GM21381 (cell line): ENCODE measurements around the gene INF2.
"Not testable (repeated sequence)": the region's sequence is repeated elsewhere in the genome, so short reads cannot be mapped to it uniquely, and the experiment has no call there.

Experiments
- ATAC-seq: cut with Tn5 transposase; IDR thresholded peaks from one replicate; pipeline ENCODE4 v1.9.1; 2021; ENCODE audit warnings: mild to moderate bottlenecking, moderate library complexity; ENCODE audit not compliant: unreplicated experiment

The INF2 gene

DNA sequence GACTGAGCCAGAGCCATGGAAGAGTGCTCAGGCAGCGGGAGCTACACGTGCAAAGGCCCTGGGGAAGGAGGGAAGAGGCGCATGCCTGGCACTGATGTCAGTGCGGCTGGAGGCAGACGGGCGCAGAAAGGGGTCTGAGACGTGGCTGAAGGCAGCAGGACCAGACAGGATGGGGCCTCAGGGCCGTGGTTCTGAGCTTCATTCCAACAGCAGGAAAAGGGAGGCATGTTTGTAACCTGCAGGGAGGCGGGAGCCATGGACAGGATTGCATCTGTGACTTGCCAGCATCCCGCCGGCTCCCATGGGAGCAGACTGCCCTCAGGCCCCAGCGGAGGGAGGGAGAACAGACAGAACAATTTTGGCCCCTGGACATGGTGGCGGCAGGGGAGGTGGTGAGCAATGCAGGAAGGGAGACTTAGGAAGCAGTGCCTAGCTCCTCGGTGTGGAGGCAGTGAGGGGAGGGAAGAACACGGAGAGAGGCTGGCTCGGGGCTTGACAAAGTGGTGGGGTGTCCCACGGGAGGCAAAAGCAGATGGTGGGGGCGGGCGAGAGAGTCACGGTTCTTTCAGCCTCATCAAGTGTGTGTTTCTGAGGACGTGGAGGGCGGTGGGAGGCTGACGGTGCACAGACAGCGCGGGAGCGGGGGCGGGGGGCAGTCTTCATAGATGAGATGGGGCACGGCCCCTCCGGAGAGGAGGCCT lies 33.3 kb upstream of the INF2 start:
- ATAC-seq: no peak

DNA sequence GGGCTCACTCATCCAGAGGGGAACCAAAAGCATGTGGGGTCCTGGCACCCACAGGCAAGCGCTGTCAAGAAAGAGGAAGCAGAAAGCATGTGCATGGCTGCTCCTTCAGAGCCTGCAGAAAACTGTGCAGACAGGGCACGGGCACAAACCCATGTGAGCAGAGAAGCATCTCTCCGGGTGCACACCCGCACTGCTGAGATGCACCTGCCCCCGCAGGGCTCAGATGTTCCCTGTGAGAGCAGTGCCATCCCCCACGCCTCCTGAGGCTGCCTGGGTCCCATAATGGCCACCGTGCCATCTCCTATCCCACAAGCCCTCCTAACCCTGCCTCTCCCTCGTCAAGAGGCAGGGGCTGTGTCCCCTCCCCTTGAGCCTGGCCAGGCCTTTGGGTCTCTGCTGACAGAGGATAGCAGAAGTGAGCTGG lies 32.3 kb upstream of the INF2 start:
- no peak for ATAC-seq

DNA sequence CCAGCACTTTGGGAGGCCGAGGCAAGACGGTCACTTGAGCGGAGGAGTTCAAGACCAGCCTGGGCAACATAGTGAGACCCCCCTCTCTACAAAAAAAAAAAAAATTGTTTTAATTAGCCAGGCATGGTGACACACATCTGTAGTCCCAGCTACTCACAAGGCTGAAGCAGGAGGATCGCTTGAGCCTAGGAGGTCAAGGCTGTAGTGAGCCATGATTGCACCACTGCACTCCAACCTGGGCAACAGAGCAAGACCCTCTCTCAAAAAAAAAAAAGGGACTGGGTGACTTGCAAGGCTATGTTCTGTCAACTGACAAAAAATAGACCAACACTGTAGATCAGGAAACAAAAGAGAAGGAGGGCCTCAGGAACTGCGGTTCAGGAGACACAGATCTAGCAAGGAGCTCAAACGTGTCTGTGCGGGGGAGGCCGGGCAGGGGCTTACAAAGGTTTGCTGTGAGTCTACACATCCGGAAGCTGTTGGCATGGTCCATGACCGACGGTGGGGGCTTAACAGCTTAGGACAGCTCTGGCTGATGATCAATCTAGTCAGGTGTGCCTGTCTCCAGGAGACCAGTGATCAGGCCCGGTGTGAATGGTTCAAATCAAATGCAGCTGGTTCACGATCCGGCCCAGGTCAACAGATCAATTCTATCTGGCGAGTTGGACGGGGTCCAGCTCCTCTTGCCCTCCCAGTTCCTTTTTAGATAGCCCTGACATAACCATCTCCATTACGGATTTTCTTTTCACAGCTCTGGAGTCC lies 31.7 kb upstream of the INF2 start:
- no peak for ATAC-seq

DNA sequence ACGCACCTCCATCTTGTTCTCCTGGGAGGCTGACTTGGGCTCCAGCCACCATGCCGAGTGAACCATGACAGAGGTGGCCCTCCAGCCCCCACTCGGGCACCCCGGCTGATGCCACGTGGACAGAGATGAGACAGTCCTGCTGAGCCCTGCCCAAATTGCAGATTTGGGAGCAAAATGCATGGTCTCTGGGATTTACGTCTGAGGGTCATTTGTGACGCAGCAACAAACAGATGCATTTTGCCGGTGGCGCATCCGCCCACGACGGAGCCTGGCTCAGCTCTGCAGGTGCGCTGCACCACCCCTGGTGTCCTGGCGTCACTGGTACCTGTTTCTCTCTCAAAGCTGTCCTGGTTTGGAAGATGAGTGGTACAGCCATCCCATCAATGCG lies 31.1 kb upstream of the INF2 start:
- no peak for ATAC-seq

DNA sequence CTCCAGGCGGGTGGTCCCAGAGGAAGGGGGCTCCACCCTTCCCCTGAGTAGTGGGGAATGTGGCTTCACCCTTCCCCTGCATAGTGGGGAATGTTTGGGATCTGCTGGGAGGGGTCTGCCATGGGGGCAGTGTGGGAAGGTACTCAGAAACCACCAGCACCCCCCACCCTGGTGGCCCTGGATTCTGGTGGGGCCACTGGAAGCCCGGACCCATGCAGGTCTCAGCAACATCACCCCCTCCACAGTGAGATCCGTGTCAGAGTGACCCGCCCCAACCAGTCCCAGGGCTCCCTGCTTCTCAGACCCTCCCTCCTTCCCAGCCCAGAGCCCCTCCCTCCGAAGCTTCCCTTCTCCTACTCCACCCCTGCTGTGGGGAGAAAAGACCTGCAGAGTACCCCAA lies 30.3 kb upstream of the INF2 start:
- no peak for ATAC-seq

DNA sequence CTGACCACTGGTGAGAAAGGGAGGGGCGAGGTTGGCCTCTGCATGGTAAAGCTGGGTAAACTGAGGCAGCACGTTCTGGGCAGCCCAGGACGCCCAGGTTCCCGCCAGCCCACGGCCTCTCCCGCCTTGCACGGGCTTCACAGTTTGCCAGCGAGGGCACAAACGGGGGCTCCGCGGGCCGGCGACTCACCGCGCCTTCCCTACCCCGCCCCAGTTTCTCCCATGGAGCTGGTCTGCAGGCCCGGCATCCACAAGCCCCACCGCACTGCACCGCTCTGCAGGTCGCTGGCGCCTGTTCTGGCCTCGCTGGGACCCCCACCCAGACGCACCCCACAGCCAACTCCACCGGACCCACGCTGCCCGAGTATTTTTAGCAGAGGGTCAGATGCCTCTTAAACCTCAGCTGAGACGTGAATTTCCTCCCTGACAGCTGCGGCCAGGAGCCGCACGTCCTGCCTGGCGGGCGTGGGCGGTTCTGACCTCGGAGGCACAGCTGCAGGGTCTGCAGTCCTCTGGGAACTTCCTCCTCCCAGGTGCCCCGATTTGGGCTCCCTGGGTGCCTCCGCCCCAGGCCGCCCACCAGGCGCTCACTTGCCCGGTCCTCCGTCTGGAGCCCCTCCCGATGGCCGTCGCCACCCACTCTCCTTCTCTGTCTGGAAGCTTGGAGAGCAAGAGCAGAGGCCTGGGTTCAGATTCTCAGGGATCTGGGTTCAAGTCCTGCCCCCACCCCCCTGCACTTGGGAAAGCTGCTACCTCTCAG lies 29.5 kb upstream of the INF2 start:
- ATAC-seq: no peak

DNA sequence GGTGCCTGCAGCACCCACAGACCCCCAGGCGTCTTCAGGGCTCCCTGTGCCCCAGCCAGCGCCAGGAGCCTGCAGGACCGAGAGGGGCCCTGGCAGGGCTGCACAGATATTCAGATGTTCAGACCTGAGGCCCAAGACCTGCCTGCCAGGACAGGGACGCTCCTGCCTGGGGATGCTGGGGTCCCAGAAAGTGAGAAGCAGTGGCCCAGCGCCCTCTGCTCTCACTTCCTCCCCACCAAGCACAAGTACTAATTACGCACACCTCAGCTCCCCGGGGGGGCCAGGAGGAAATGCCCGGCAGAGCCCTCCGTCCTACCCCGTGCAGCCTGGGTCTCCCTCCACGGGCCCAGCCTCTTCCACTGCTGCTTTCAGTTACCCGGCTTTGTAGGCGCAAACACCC lies 28.8 kb upstream of the INF2 start:
- peak; percentile 36 for ATAC-seq

DNA sequence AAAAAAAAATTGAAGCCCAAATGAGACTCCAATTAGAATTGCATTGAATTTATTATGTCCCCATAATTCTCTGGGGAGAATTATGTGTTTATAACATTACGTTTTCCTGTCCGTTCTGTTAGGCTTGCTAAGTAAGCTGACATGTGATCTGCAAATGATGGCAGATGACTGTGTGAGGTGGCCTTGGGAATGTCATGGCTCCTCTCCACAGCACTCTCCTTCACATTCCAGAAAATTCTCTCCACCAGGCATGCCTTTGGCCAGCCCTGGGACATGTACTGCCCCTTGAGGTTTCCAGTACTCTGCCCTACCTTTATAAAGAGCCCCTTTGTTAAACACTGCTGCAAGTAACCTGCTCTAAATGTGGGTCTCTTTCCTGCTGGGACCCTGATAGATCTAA lies 28.3 kb upstream of the INF2 start:
- no peak for ATAC-seq

DNA sequence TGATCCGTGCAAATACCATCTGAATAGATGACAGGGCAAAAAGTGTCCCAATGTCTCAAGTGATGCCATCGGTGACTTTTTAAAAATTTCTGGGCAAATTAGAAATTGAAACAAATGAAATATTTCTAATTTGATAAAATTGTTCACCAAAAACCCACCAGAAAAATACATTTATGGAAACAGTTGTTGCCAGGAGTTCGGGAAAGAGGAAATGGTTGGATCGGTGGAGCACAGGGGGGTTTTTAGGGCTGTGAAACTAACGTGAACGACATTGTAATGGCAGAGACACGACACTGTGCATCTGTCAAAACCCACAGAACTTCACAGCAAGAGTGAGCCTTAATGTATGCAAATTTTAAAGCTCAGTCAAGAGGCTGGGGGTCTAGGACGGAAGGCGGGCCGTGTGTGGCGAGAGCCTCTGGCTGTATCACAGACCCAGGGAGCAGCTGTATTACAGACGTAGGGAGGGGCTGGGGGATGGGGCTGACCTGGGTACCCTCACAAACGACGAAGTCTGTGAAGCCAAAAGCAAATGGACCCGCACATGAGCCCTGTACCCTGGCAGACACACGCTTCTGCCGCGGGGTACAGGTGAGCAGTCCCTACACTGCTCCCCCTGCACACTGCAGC lies 27.8 kb upstream of the INF2 start:
- ATAC-seq: not testable (repeated sequence)

DNA sequence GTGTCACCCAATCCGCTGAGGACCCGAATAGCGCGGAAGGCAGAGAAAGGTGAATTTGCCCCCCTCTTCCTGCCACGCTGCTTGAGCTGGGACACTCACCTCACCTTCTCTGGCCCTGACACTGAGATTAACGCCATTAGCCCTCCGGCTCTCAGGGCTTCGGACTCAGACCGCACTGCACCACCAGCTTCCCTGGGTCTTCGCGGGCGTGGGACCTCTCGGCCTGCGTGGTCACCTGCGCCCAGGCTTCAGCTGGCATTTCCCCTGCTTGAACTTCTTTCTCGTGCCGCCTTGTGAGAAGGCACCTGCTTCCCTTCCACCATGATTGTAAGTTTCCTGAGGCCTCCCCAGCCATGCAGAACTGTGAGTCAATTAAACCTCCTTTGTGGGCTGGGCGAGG lies 26.9 kb upstream of the INF2 start:
- not testable (repeated sequence) for ATAC-seq

DNA sequence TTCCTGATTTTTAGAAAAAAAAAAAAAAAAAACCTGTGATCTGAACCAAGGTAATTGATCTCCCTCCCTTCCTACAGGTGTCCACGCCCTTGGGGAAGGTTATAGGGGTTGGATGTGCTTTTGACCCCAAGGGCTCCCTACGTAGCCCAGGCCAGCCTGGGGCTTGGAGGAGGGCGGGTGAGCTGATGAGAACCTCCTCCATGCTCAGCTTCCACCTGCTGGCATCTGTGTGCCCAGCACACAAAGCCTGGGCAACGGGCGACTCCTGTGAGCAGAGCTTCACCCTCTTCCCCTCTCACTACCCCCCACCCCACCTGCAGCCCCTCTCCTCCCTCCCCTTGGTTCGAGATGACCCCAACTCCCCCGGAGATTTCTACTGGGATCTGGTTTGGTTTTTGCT lies 25.3 kb upstream of the INF2 start:
- no peak for ATAC-seq

DNA sequence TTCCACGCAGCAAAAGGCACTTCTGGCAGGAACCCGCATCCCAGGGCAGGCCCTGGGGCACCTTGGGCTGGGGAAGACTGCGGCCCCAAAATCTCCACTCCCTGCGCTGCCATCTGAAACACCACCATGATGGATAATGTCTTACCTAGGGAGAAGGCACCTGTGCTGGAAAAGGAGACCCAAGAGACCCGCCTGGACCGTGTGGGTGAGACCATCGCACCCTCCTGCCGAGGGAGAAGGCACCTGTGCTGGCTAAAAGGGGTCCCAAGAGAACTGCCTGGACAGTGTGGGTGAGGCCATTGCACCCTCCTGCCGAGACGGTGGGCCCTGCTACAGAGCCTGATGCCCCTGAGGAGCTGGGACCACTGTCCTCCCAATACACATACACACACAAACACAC lies 24.8 kb upstream of the INF2 start:
- ATAC-seq: no peak

DNA sequence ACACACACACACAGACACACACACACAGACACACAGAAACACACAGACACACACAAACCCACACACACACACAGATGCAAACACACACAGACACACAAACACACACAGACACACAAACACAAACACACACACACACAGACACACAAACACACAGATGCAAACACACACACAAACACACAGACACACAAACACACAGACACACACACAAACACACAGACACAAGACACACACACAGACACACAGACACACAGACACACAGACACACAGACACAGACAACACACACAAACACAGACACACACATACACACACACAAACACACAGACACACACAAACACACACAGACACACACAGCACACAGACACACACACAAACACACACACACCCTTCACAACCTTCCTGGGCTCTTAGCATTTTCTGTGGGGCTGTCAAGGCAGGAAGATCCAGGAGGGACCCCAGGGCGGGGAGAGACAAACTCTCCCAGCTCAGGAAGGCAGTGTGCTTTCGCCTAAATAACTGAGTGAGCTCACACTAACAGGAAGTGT lies 24.2 kb upstream of the INF2 start:
- no peak for ATAC-seq

DNA sequence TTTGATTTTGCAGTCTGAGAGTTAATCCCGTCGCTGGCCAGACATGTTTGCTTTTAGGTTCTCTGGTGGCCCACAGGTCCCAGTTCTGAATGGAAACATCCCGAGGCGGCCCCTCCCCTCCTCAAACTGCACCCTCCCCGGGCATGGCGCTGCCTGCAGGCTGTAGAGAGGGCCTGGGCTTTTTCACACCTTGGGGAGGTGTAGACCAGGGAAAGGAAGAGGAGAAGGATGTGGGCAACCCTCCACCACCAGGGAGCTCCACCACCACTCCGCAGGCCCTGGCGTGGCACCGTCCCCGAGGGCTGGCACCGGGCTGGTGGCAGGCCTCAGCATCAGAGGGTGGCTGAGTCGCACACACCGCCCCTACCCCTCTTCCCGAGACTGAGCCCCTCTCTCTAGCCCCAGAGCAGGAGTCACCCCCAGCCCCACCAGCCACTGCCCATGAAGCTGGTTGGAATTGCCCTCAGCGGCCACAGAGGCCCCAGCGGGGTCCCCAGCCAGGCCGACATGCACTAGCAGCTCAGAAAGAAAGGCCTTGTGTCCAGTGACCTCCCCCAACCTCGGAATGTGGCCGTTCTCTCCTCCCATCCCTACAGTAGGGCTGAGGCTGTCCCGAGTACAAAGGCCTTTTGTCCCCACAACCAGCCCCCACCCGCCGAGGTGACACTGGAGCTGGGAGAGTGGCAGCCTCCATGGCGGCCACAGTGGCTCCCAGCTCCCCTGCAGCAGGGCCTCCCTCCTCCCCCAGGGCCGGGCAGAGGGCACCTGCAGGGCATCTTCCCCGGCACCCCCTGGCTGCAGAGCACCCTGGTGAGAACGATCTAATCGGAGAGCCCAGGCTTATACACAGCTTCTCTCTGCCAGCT lies 23.5 kb upstream of the INF2 start:
- no peak for ATAC-seq

DNA sequence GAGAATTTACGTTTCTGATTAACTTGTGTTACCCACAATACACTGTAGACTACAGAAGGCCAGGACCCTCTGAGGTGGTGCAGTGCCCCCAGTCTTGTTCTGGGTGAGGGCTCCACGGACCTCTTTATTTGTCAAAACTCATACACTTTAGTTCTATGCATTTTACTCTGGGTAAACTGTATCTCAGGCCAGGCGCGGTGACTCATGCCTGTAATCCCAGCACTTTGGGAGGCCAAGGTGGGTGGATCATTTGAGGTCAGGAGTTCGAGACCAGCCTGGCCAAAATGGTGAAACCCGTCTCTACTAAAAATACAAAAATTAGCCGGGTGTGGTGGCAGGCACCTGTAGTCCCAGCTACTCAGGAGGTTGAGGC lies 22.9 kb upstream of the INF2 start:
- not testable (repeated sequence) for ATAC-seq

DNA sequence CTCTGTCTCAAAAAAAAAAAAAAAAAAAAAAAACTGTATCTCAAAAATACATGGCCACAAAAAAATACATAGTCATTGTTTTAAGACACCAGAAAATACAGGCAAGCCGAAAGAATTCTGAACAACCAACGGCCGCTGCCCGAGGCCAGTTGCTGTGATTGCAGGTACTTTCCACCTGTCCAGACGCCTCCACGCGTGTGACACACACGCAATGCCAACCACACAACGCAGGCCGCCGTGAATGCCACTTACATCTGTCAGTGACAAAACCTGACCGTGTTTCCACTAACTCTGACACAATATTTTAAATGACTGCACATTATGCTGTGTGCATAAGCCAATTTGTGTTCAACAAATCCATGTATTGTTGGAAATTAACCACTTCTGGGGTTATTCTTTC lies 22.4 kb upstream of the INF2 start:
- ATAC-seq: no peak

DNA sequence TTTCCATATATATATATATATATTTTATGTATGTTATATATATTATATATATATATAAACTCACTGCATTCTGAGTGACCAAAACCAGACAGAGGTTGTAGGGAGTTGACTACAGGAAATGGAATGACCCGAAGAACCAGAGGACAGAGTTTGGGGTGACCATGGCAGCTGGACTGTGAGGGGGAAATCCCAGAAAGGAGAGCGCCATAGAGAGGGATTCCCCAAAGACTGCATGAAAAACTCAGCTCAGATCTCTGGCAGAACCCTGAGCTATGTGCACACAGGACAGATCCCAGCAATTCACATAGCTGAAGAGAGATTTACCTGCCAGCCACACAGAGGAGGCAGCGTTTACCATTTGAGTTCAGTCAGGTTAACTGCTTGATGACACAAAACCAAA lies 19.7 kb upstream of the INF2 start:
- ATAC-seq: no peak

DNA sequence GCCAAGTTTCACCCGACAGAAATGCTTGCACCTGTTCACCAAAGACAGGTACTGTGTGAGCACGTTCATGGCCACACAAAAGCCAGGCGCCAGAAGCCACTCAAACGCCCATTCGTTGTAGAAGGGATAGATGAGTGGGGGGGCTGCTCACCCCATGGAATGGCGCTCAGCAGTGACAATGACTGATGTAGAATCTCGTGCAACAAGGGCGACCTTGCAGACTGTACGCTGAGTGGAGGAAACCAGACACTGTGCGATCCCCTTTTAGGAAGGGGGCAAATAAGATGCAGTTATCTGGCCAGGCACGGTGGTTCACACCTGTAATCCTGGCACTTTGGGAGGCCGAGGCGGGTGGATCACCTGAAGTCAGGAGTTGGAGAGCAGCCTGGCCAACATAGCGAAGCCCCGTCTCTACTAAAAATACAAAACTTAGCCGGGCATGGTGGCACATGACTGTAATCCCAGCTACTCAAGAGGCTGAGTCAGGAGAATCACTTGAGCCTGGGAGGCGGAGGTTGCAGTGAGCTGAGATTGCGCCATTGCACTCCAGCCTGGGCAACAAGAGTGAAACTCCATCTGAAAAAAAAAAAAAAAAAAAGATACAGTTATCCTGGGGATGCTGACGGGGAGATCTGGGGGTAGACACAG lies 18.0 kb upstream of the INF2 start:
- ATAC-seq: not testable (repeated sequence)

DNA sequence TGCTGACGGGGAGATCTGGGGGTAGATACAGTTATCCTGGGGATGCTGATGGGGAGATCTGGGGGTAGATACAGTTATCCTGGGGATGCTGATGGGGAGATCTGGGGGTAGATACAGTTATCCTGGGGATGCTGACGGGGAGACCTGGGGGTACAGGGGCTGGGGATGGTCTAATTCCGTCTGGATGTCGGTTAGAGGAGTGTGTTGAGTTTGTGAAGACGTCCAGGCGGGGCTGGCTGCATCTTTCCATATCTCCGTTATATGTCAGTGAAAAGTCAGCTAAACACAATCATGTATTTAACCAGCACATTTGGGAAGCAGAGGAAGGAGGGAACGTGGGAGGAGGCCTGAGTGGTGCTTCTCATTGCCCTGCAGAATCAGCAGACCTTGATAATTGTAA lies 17.3 kb upstream of the INF2 start:
- not testable (repeated sequence) for ATAC-seq

DNA sequence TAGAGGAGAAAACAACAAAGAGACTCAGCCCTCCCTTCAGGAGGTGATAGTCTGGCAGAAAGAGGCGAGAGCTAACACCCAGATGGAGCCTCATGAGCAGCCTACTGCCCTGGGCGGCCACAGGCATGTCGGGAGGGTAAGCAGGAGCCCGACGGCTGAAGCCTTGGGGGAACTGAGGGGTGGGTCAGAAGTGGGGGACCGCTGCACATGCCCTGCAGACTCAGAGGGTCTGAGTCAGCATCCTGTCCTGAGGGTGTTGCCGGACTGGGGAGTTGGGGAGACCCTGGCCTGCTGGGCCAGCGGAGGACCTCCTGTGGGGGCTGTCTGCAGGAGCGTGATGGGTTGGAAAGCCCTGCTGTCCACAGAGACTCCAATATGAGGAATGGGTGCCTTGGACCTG lies 15.9 kb upstream of the INF2 start:
- no peak for ATAC-seq
